GM19025 (cell line): ENCODE data around the gene UBA1.

Experiments
- ATAC-seq: cut with Tn5 transposase; IDR thresholded peaks from one replicate; pipeline ENCODE4 v1.9.1; 2021; ENCODE audit warnings: mild to moderate bottlenecking, low read depth, moderate library complexity; ENCODE audit not compliant: unreplicated experiment

The UBA1 gene

GRCh38 chrX:47169726-47170515 is 23.7 kb upstream of the UBA1 start:
- no peak for ATAC-seq

DNA sequence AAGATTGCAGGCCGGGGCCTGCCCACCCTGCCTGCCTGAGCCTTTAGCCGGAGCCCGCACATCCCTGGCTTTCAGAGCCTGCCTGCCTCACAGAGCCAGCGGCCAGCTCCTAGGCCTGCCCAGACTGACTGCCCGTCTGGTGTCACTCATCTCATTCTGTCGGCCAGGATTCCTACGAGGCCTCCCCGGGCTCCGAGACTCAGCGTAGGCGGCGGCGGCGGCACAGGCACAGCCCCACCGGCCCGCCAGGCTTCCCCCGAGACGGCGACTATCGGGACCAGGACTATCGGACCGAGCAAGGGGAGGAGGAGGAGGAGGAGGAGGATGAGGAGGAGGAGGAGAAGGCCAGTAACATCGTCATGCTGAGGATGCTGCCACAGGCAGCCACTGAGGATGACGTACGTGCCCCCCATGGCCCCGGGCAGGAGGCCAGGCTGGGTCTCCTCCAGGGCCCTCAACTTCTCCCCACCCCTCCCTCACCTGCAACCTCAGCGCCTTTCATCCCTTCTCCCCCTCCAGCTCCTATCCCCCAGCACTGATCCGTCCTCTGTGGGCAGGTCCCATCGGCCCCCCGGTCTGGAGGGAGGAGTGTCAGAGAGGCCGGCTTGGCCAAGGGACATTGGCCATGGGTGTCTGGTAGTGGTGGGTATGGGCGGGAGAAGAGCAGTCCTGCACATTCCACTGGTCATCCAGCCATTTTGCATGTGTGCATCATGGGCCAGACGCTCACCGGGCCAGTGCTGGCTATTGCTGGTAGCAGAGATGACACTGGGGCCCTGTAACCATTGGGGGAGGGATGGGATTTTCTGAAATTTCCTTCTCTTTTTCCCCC is 22.6 kb upstream of the UBA1 start:
- ATAC-seq: no peak

DNA sequence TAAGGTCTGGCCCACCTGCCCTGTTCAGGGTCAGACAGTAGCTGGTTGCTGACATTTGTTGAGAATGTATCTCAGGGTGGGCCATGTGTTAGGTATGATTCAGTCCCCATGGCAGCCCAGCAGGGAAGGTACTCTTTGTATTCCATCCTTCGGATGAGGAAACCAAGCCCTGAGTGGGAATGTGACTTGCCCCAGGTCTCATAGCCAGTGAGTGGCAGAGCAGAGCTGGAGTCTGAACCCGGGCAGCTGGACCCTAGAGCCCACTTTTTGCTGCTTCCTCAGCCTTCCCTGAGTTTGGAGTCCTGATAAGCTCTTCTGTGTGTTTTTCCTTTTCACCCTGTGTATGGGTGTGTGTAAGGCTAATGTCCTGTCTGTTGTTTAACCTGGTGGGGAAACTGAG is 21.6 kb upstream of the UBA1 start:
- no peak for ATAC-seq

DNA sequence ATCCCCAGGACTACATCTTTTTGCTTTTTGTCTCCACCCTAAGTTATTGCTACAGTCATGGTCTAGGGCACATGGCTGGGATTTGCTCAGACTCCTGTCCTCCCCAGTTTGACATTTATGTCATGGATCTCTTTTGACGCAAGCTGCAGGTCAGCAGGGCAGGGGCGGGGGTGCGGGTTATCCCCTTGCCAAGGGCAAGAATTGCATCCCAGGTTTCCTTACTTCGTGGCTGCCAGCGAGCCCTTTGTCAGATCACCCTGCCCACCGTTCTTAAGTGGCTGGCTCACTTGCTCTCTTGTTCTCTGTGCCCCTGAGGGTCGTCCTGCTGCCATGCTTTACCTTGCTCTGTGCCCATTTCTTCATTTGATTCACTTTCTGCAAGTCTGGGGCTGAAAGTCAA is 21.1 kb upstream of the UBA1 start:
- no peak for ATAC-seq

- no peak for ATAC-seq
Measured at GRCh38 chrX:47172971-47173792, 20.4 kb upstream of the UBA1 start.

DNA sequence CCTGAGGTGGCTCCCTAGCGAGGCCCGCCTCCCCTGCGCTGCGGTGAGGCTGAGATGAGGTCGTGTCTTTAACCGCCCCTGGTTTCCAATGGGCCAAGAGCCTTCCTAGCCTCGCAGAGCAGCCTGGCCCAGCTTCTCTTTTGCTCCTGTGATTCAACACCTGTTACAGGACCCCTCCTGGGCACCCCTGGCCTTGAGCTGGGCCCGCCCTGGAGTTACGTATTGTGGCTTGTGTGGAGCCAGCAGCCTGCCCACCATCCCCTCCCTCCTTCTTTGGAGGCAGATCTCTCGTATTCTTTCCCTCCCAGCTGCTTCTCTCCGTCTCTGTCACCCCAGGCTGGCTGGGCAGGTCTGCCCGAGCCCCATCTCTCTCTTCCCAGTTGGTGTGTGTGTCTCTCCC is 19.3 kb upstream of the UBA1 start:
- no peak for ATAC-seq

- no peak for ATAC-seq
Measured at GRCh38 chrX:47174846-47175587, 18.6 kb upstream of the UBA1 start.

DNA sequence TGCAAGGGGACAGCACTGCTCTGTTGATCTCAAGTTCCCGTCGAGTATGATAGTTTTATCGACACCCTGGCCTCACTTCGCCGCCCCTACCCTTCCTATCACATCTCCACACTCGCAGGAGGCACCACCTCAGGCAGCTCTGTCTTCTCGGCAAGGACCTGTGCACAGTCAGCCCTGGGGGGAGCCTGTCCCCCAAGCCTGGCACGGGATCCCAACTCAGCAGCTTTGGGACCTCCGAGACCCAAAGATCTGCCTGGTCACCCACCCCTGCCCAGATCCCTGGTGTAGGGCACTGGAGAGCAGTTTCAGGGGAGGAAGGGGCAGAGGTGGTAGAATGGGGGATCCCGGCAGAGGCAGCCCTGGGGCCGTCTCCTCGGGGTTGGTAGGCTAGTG is 18.0 kb upstream of the UBA1 start:
- no peak for ATAC-seq

GRCh38 chrX:47176101-47176740 is 17.4 kb upstream of the UBA1 start:
- ATAC-seq: no peak

GRCh38 chrX:47177079-47177478 is 16.6 kb upstream of the UBA1 start:
- ATAC-seq: no peak

DNA sequence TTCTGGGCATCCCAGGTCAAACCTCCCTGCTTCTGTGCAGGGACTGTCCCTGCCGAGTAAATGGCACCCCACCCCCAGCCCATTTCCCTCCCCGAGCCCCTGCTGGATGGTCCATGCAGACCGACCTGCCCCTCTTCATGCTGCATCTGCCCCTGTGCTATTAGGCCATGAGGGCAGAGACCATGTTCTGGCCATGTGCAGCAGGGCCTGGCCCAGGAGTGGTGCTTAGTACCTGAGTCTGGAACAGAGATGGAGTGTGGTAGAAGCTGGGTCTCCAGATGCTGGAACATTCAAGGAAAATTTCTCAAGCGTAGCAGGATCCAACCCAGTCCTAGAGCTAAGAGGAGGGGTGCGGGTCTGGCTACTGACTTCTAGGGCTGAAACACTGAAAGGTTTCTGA is 15.3 kb upstream of the UBA1 start:
- no peak for ATAC-seq

DNA sequence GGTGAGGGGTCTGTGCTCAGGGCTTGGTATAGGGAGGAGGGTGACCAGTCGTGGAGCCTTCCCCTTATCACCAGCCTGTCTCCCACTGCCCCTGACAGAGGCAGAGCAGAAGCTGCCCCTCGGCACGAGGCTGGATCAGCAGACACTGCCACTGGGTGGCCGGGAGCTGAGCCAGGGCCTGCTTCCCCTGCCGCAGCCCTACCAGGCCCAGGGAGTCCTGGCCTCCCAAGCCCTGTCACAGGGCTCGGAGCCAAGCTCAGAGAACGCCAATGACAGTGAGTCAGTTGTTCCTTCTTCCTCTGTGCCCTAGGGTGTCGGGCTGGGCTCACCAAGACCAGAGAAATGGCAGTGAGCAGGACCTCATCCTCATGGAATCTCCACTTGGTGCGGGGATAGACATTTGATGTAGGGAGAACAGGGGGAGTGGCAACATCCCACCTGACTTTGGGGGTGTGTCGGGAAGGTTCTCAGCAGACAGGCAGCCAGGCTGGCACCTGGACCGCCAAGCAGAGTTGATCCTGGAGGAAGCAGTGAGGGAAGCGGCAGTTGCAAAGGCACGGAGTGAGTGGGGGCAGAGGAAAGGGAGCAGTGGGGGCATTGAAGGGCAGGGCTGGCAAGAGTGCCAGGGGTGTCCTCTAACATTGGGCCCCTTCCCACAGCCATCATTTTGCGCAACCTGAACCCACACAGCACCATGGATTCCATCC is 14.3 kb upstream of the UBA1 start:
- no peak for ATAC-seq

DNA sequence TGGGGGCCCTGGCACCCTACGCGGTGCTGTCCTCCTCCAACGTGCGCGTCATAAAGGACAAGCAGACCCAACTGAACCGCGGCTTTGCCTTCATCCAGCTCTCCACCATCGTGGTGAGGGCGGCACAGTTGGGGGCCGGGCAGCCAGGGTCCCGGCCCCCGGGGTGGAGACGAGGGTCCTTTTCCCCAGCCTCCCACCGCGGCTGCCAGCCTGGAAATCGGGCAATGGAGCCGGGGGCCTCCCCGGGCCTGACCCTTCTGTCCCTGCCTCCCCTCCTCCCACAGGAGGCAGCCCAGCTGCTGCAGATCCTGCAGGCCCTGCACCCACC is 13.7 kb upstream of the UBA1 start:
- no peak for ATAC-seq

- ATAC-seq: no peak
Measured at GRCh38 chrX:47180346-47180745, 13.3 kb upstream of the UBA1 start.

DNA sequence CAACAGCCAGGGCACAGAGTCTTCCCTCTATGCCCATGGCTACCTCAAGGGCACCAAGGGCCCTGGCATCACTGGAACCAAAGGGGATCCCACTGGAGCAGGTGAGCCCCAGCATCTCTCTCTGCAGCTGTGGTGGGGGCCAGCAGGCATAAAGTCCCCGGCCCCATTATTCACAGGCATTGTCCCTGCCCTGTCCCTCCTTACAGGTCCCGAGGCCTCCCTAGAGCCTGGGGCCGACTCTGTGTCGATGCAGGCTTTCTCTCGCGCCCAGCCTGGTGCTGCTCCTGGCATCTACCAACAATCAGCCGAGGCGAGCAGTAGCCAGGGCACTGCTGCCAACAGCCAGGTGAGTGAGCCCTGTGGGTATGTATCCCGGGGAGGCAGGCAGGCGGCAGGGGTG is 12.3 kb upstream of the UBA1 start:
- no peak for ATAC-seq

GRCh38 chrX:47182106-47182700 is 11.4 kb upstream of the UBA1 start:
- no peak for ATAC-seq

- no peak for ATAC-seq
Measured at GRCh38 chrX:47184486-47184885, 9.1 kb upstream of the UBA1 start.

- ATAC-seq: no peak
Measured at GRCh38 chrX:47185241-47185640, 8.4 kb upstream of the UBA1 start.

DNA sequence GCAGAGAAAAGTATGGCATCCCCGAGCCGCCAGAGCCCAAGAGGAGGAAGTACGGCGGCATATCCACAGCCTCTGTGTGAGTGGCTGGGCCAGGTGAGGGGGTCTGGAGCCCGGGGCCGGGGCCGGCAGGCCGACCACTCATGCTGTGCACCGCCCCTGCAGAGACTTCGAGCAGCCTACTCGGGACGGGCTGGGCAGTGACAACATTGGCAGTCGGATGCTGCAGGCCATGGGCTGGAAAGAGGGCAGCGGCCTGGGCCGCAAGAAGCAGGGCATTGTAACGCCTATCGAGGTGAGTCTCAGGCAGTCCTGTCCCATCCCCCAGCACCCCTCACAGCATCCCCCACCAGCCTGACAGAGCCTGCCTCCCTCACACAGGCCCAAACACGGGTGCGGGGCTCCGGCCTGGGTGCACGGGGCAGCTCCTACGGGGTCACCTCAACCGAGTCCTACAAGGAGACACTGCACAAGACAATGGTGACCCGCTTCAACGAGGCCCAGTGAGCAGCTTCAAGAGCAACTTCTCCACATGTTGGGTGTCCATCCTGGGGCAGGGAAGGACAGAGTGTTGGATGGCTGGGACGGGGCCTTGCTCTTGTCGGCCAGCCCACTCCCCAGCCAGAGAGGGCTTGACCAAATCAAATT is 7.4 kb upstream of the UBA1 start:
- no peak for ATAC-seq
